GM12865 (cell line): ENCODE data around the gene GALNT2.

Source experiments
- DNase-seq: peaks from one replicate; pipeline ENCODE4 v3.0.0; 2010; ENCODE audit warnings: low read depth
- H3K4me3 ChIP-seq: 2 replicates; pipeline ENCODE4 v1.5.1; 2011; ENCODE audit warnings: mild to moderate bottlenecking, low read depth, low read length, control low read depth
- TF ChIP-seq, protein P1 (sequence below): IDR thresholded peaks from 2 replicates; pipeline ENCODE4 v1.5.1; 2011; ENCODE audit warnings: low read length, control low read depth, low read depth, inconsistent platforms; ENCODE audit not compliant: insufficient read depth; ENCODE audit errors: missing control alignments

GALNT2 gene

DNA sequence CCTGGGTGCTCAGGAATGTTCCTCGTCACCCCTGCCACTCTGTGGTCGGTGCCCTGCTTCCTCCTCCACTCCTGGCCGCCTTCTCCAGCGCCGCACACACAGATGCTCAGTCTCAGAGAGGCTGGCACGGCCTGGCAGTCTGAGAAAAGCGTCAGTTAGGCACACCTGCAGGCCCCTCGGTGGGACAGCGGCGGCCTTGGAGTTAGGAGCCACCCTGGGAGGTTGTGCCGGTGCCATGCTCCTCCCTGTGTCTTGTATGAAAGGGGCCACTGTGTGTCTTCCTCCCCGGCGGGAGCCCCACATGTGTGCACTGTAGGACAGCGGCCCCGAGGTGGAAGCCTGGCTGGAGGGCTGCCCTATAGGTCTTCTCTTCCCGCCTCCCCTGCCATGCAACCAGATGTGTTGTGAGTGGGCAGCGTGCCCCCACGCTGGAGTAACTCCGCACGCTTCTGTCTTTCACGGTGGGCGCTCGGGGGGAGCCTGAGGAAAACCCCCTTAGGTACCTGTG is 213.9 kb downstream of the GALNT2 start:
- H3K4me3 ChIP-seq, result no peak overlapping the region
- TF ChIP-seq, protein P1, sequence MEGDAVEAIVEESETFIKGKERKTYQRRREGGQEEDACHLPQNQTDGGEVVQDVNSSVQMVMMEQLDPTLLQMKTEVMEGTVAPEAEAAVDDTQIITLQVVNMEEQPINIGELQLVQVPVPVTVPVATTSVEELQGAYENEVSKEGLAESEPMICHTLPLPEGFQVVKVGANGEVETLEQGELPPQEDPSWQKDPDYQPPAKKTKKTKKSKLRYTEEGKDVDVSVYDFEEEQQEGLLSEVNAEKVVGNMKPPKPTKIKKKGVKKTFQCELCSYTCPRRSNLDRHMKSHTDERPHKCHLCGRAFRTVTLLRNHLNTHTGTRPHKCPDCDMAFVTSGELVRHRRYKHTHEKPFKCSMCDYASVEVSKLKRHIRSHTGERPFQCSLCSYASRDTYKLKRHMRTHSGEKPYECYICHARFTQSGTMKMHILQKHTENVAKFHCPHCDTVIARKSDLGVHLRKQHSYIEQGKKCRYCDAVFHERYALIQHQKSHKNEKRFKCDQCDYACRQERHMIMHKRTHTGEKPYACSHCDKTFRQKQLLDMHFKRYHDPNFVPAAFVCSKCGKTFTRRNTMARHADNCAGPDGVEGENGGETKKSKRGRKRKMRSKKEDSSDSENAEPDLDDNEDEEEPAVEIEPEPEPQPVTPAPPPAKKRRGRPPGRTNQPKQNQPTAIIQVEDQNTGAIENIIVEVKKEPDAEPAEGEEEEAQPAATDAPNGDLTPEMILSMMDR, result no peak
- DNase-seq, result no peak

DNA sequence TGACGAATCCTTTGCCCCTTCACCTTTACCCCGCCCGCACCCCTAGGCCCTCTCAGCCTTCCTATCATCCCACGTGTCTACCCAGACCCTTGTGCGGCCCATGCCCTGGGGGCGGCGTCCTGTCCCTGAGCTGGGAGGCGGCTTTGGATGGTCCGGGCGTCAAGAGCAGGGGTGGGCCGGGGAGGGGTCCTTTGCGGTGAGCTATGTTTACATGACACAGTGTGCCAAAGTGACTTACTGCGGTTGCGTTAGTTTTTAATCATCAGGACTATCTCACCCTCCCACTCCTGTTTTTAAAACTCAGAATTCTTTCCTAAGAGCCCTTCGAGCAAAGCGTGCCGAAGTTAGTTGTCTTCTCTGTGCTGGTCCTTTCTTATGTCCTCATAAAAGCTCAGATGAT is 214.5 kb downstream of the GALNT2 start:
- TF ChIP-seq, protein P1, result no peak
- H3K4me3 ChIP-seq, result no peak overlapping the region
- no peak for DNase-seq

DNA sequence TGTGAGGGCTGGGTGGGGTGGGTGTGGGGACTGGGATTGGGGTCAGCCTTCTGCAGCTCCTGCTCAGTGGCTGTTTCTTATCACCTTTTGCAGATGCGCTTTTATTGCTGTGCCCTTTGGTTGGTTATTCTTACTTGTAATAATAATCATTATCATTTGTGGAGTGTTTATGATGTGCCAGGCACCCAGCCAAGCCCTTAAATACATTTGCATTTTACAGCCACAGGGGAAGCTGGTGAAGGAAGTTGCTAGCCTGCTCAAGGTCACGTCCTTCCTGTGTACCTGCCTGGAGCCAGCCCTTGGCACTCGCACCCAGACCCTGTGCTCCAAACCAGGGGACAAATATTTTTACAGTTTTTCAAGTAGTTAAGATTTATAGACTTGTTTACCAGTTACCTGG is 215.1 kb downstream of the GALNT2 start:
- H3K4me3 ChIP-seq, result no peak overlapping the region
- TF ChIP-seq, protein P1, result no peak
- no peak for DNase-seq

DNA sequence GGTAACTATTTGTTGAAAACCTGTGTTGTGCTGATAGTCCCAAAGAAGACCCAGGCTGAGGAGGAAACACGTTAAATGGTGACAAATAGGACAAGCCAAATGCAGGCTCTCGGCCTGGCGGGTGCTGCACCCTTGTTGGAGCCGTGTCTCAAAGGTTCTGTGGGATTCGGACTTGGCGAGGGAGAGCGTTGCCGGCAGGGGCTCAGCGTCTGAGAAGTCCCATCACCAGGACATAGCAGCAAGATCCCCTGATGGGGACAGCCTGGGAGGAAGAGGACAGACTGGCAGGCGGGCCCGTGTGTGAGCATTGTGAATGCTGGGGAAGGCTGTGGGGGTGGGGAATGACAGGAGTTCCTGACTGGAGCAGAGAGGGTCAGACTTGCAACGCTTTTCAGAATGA is 216.6 kb downstream of the GALNT2 start:
- DNase-seq, result no peak
- TF ChIP-seq, protein P1, result no peak

DNA sequence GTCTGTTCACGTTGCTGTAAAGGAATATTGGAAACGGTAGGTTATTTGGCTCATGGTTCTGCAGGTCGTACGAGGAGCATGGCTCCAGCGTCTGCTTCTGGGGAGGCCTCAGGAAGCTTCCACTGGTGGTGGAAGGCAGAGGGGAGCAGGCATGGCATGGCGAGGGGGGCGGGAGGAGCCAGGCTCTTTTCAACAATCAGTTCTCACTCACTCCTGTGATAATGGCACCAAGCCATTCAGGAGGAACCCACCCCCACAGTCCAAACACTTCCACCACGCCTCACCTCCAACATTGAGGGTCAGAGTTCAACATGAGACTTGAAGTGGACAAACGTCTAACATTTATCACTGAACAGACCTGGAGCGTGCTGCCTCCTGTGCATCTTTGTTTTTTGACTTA is 217.9 kb downstream of the GALNT2 start:
- DNase-seq, result no peak
- no peak overlapping the region for H3K4me3 ChIP-seq
- TF ChIP-seq, protein P1, result no peak

More for the DNA sequence above, 216.6 kb downstream of the GALNT2 start:
- no peak overlapping the region for H3K4me3 ChIP-seq

DNA sequence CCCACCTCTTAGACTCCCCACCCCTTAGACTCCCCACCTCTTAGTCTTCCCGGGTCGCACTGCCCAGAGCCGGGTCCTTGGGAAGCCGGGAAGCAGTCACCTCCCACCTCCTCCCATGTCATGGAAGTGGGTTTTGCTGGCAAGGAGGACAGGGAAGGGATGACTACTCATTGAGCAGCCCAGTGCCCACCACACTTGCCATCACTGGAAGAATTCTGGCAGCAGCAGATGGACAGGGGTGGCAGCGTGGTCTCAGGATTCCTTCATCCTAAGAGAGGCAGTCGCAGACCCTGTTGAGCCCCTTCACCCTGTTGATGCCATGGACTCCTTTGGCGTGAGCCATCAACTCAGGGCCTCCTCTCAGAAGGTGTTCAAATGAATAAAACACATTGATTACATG is 218.3 kb downstream of the GALNT2 start:
- DNase-seq, result no peak
- TF ChIP-seq, protein P1, result no peak
- H3K4me3 ChIP-seq, result no peak overlapping the region

DNA sequence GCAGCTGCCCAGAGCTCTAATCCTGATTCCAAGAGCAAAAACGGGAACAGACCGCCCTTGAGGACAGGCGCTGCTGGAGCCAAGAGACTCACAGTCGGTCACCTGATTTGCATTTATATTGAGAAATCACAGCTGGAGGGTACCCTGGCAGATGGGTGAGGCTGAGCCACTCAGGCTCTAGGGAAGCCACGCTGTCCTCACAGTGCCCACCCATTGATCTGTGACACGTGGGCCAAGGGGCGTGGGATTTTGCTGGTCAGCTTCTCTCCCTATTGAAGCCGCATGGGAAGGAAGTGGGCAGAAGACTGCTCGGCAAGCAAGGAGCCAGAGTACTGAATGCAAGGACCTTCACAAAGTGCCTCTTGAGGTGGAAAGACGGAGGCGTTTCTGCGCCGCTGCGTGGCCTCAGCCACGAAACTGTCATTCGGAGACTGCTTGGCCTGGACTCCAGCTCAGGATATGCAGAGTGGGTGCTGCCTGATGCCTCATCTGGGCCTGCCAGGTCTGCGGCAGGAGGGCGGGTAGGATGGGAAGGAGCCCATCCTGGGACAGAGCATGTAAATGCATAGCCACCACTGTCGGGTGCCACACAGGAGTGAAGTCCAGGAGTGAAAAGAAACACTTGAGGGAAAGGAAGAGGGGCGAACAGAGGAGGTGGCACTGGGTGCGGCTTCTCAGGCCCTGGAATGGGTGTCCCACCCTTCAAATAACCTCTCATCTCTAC is 219.3 kb downstream of the GALNT2 start:
- TF ChIP-seq, protein P1, result no peak

More for the DNA sequence above, 219.3 kb downstream of the GALNT2 start:
- DNase-seq, result no peak
- no peak overlapping the region for H3K4me3 ChIP-seq
